NCI-H1417 (cell line): ENCODE results near the gene TET2.
"Not testable (repeated sequence)": the region's sequence is repeated elsewhere in the genome, so short reads cannot be mapped to it uniquely, and the experiment has no call there.

Experiments used
- DNase-seq, 3 experiments: peaks; one replicate each; lab custom pipeline; 2025; lab: John Stamatoyannopoulos, UW

Gene TET2

DNA sequence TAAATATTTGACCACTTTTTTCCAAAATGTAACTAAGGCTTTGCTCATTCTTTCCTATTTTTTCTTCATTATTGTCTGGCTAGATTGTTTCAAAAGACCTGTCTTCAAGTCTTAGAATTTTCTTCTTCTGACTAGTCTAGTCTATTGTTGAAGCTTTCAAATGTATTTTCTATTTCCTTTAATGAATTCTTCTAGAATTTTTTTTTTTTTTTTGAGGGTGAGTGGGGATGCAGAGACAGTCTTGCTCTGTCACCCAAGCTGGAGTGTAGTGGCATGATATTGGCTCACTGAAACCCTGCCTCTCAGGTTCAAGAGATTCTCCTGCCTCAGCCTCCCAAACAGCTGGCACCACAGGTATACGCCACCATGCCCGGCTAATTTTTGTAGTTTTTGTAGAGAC is 141.4 kb downstream of the TET2 start:
- no peak for DNase-seq

DNA sequence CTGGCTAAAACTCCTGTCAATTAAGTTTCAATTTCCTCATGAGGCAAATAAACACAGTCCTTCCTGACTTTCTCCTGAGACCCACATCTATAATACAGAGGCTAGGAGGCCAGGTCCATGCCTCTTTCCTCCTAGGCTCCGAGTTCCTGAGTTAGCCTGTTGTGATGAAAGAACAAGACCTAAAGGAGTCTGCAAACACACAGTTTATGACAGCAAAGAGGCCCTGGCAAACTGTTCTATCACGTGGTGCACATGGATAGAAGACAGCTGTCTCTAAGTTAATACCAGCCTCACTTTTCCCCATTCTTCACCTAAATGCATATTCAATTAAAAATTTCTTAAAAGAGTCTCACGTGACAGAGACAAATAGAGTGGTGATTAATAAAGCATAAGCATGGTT is 145.2 kb downstream of the TET2 start:
- no peak for DNase-seq

DNA sequence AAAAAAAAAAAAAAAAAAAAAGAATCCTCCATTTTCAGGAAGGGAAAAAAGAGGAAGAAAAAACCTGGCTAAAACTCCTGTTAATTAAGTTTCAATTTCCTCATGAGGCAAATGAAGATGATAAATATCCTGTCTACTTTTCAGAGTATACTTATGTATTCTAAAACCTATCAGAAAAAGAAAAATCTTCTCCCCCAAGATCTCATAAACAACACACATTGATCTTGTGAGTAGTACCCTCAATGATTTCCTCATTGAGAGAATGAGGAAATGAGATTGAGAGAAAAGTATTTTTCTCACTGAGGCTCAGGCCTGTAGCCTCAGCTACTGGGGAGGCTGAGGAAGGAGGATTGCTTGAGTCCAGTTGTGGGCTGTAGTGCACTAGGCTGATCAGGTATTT is 146.7 kb downstream of the TET2 start:
- DNase-seq, result no peak

DNA sequence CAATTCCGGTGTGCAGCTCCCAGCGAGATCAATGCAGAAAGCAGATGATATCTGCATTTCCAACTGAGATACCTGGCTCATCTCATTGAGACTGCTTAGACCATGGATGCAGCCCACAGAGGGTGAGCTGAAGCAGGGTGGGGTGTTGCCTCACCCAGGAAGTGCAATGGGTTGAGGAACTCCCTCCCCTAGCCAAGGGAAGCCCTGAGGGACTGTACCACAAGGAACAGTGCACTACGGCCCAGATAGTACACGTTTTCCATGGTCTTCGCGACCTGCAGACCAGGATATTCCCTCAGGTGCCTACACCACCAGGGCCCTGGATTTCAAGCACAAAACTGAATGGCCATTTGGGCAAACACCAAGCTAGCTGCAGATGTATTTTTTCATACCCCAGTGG is 150.0 kb downstream of the TET2 start:
- DNase-seq, result no peak

- not testable (repeated sequence) for DNase-seq
Measured at GRCh38 chr4:105299027-105299426, 152.4 kb downstream of the TET2 start.

GRCh38 chr4:105304085-105304484 is 157.4 kb downstream of the TET2 start:
- DNase-seq, result no peak

GRCh38 chr4:105305019-105305836 is 158.6 kb downstream of the TET2 start:
- no peak for DNase-seq

DNA sequence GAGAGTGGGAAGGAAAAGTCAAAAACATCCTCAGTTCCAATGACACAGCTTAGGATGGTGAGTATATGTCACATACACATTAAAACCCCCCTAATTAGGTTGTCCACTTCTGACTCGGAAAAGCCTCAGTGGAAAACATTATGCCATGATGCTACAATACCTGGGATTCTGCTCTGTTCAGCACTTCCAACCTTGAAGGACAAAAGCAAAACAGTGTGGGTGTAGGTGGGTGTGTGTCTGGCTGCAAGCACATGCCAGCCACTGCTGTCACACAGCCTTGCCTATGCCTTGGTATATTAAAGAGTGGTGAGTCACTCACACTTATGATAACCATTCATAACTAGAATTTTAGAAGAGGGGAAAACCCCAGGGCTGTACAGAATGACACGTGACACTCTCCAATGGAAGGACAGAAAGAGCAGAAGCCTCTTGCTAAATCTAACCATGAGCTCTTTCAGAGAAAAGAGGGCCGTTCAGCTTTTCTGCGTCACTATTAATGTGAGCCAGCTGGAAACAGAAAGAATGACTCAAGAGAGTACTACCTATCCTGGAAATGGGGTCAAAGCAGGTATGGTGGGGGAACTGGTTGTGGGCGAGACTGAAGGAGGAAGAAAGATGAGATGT is 159.6 kb downstream of the TET2 start:
- no peak for DNase-seq

GRCh38 chr4:105306820-105307219 is 160.1 kb downstream of the TET2 start:
- DNase-seq, result no peak

- no peak for DNase-seq
Measured at GRCh38 chr4:105318486-105318885, 171.8 kb downstream of the TET2 start.

GRCh38 chr4:105327222-105327621 is 180.5 kb downstream of the TET2 start:
- DNase-seq, result no peak

- no peak for DNase-seq
Measured at GRCh38 chr4:105327956-105328355, 181.3 kb downstream of the TET2 start.

DNA sequence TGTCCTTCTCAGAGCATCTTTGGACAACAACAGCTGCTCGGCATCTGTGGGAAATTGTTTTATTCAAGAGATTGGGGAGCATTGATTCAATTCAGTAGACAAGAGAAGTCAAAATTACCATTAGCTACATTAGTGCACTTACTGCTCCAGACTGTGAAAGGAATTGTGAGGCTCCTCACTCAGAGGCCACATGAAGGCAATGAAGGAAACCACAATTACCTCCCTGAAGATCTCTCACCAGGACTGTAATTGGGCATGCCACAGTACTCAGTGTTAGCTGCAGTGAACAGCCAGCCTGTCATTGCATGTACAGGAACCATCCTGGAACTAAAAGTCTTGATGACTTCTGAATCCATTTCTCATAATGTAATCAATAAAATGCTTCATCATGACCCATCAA is 182.4 kb downstream of the TET2 start:
- no peak for DNase-seq
